Liver (tissue), 2 donors: ENCODE measurements around the gene AP3S1.

Experiments
- JUND ChIP-seq, 2 donors: IDR thresholded peaks; 2 replicates each; pipeline ENCODE4 v1.6.1; 2016; ENCODE audit warnings: antibody characterized with exemption in 2 of 2
- SP1 ChIP-seq: IDR thresholded peaks from 2 replicates; pipeline ENCODE4 v1.6.1; 2018; ENCODE audit warnings: antibody characterized with exemption, mild to moderate bottlenecking
- TF ChIP-seq, protein P1 (sequence below): IDR thresholded peaks from 2 replicates; pipeline ENCODE4 v1.6.1; 2016; ENCODE audit warnings: antibody characterized with exemption
- donor health status: healthy.

DNA sequence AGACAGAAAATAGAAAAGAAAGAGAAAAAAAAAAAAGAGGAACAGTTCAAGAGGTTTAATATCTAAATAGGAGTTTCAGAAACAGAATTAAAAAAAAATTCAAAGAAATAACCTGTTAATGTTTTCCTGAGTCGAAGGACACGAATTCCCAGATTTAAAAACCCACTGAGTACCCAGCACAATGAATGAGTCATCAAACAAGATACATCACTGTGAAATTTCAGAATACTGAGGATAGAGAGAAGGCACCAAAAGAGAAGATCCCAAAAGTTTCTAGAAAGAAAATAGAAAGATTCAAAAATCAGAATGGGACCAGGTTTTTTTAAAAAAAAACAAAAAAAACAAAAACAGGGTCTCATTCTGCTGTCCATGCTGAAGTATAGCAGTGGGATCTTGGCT, 34.1 kb upstream of the AP3S1 start:
- TF ChIP-seq, protein P1, sequence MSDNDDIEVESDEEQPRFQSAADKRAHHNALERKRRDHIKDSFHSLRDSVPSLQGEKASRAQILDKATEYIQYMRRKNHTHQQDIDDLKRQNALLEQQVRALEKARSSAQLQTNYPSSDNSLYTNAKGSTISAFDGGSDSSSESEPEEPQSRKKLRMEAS, result no peak
- TF ChIP-seq SP1, result no peak
- TF ChIP-seq JUND (IDR thresholded peaks at IDR 0.05), result no peak
